Adipose tissue (tissue), 3 donors: ENCODE results near the gene IRS2. TPM values are rescaled to one million over a fixed set of nuclear protein-coding genes. Genes with fewer than 3 reads are reported as not detected.
"Not testable (repeated sequence)": the region's sequence is repeated elsewhere in the genome, so short reads cannot be mapped to it uniquely, and the experiment has no call there.

Experiments used
- H3K27ac ChIP-seq: one replicate; pipeline ENCODE4 v1.5.1; 2013; ENCODE audit warnings: low read depth, low read length
- WGBS, 3 donors: extraction: QIAGEN DNeasy Blood & Tissue Kit; methylation state at CpG; one replicate each; pipeline ENCODE4 v1.1.7; 2013; 5-methylcytosine and 5-hydroxymethylcytosine counted together
- polyA plus RNA-seq, 3 donors: library from polyadenylated mRNA; stranded (reverse); fragments of 200-250 nt; gene quantifications; one replicate each; pipeline ENCODE4 v1.2.3, GENCODE V29; 2013
- donor health status: healthy with polysubstance abuse.
- donor health status: Bipolar disorder and iron deficiency.
- donor health status: healthy.

Gene IRS2
- polyA plus RNA-seq, 3 donors, result 3.8 to 45.7 (median 8.2) TPM

DNA sequence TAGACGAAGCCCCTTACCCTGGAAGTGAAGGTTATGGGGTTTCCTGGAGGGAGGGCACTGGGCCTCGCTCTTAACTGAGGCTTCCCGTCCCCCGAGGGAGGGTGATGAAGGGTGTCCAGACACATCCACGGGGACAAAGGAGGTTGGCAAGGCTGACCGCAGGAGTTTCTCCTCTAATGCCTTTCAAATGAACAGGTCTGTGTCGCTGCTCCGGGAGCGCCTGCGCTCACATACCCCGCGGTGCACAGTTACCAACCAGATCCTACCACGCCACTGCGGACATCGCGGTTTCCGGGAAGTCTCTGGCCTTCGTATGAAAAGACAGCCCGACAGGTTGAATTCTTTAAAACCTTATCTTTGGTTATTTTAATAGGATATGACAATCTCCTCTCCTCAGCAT, 41.3 kb downstream of the IRS2 start:
- WGBS, 3 donors, result 89 to 90% (median 90%) methylated on average over 19 of the region's 19 CpGs
- no peak overlapping the region for H3K27ac ChIP-seq

- no peak overlapping the region for H3K27ac ChIP-seq
- WGBS, 3 donors, result 46 to 70% (median 50%) methylated on average over 23 of the region's 23 CpGs
Observed at GRCh38 chr13:109744512-109745051, 41.8 kb downstream of the IRS2 start.

- WGBS, 3 donors, result 36 to 53% (median 40%) methylated on average over 12 of the region's 12 CpGs
- no peak overlapping the region for H3K27ac ChIP-seq
Observed at GRCh38 chr13:109743706-109744453, 42.5 kb downstream of the IRS2 start.

GRCh38 chr13:109741966-109742365, 44.4 kb downstream of the IRS2 start:
- H3K27ac ChIP-seq, result no peak overlapping the region
- WGBS, 3 donors, result 67 to 83% (median 80%) methylated on average over 7 of the region's 7 CpGs

- 88 to 94% (median 94%) methylated on average over 10 of the region's 10 CpGs for WGBS, 3 donors
- H3K27ac ChIP-seq, result no peak overlapping the region
Observed at GRCh38 chr13:109740721-109741120, 45.7 kb downstream of the IRS2 start.

DNA sequence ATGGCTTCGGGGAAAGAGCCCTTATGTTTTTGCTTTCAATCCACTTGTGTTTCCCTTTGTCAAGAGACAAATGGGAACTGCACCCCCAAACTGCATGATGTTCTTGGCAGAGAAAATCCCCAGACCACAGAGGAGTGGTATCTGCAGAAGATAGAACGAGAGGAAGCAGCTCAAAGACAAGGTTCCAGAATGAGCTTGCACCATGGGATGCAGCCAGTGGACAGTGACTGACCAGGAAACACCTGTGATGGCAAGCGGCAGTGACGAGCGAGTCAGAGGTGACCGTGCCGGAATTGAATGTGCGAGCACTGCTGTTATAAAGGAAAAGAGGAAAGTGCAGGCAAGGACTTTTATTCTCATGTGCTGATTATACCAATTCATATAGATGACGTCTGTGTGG, 46.3 kb downstream of the IRS2 start:
- H3K27ac ChIP-seq, result no peak overlapping the region
- WGBS, 3 donors, result 33 to 61% (median 48%) methylated on average over 9 of the region's 9 CpGs

- 77 to 86% (median 81%) methylated on average over 14 of the region's 14 CpGs for WGBS, 3 donors
- H3K27ac ChIP-seq, result no peak overlapping the region
Observed at GRCh38 chr13:109738298-109738746, 48.1 kb downstream of the IRS2 start.

DNA sequence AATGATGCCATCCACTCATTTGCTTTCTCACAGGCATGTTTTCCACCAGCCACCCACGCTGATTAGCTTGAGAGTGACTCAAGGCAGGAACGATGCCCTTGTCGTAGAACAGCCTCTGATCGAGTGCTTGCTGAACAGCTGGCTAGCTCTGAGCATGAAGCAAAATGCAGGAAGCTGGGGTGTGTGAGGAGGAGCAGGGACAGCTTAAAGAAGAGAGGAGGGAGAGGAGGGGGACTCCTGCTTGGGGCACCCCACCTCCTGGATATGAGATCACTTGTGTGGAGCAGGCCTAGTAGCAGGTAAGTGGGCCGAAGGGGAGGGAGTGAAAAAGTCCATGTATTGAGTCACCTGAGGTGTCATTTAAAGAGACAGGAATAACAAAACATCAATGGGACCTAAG, 48.8 kb downstream of the IRS2 start:
- WGBS, 3 donors, result 60 to 73% (median 71%) methylated on average over 5 of the region's 5 CpGs
- no peak overlapping the region for H3K27ac ChIP-seq

DNA sequence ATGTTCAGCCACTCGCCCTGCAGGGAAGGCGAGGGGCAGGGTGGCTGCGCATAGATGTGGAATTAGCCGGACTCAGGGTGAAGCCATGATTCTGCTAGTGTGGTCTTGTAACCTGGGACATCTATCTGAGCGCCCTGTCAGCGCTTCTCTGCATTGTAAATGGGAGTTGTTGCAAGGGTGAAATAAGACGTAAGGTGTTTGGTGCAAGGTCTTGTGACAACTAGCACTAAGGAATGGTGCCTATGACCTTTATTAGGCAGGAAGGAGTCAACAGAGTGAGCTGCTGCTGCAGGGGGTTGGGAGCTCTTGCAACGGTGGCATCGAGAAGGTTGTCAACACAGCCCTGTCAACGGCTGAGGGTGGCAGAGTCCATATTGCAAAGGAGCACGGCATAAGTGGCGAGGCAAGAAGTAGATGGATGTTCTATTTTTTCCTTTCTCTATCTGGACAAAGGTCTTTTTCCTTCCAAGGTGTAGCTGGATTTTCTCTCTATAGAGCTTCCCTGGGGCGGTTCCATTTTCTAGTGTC, 49.3 kb downstream of the IRS2 start:
- WGBS, 3 donors, result 77 to 91% (median 89%) methylated on average over 13 of the region's 13 CpGs

DNA sequence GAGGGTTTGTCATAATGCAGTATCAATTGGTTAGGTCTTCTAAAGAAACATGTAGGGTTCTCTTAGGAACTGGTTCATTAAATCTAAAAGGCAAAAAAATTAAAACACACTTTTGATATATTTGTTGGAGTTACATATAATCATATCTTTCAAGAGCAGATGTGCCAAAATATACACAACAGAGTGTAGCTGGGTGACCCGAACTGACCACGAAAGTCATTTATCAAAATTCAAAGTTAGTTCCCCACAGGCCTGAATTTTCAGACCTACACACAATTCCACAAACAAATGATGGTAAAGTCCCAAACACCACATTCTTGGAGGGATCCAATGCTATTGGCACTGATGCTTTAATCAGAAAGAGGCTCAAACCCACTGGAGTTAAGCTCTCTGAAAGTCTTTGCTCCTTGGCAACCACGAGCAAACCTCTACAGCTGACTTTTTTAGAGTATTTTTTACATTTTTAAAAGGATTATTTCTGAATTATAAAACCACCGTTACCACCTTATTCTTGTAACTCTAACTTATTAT, 50.9 kb downstream of the IRS2 start:
- WGBS, 3 donors, result 62 to 72% (median 69%) methylated on average over 4 of the region's 4 CpGs
- H3K27ac ChIP-seq, result no peak overlapping the region

More for the DNA sequence above, 49.3 kb downstream of the IRS2 start:
- H3K27ac ChIP-seq, result no peak overlapping the region

- no peak overlapping the region for H3K27ac ChIP-seq
- WGBS, 3 donors, result 90 to 94% (median 90%) methylated on average over 21 of the region's 21 CpGs
Observed at GRCh38 chr13:109734002-109734785, 52.2 kb downstream of the IRS2 start.

- no peak overlapping the region for H3K27ac ChIP-seq
- WGBS, 3 donors, result 89 to 94% (median 91%) methylated on average over 20 to 29 of the region's 29 CpGs
Observed at GRCh38 chr13:109733550-109733949, 52.8 kb downstream of the IRS2 start.

- 96 to 98% (median 96%) methylated on average over 23 to 50 of the region's 50 CpGs for WGBS, 3 donors
Observed at GRCh38 chr13:109732470-109733170, 53.8 kb downstream of the IRS2 start.

DNA sequence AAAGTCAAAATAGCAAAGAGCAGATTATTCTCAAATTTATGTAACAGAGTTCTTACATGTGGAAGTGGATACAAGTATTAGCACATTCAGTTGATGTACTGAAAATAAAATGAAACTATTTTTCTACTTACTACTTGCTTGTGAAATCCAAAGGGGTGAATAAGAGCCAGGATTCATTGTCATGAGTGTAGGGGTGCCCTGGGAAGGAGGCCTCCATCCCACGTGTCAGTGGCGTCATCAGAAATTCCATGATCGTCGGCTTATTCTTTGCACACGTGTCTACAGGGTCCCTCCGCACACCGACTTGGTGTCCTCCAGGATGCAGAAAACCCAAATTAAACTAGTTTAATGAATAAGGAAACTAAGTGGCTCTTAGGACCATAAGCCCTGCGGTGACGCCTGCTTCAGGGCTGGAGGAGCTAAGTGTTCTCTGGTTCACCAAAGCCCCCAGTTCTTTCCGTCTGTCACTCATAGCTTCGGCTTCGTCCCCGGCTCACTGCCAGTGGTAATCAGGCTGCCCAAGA, 55.5 kb downstream of the IRS2 start:
- no peak overlapping the region for H3K27ac ChIP-seq
- WGBS, 3 donors, result 87 to 90% (median 87%) methylated on average over 13 of the region's 13 CpGs

More at GRCh38 chr13:109732470-109733170, 53.8 kb downstream of the IRS2 start:
- not testable (repeated sequence) for H3K27ac ChIP-seq

DNA sequence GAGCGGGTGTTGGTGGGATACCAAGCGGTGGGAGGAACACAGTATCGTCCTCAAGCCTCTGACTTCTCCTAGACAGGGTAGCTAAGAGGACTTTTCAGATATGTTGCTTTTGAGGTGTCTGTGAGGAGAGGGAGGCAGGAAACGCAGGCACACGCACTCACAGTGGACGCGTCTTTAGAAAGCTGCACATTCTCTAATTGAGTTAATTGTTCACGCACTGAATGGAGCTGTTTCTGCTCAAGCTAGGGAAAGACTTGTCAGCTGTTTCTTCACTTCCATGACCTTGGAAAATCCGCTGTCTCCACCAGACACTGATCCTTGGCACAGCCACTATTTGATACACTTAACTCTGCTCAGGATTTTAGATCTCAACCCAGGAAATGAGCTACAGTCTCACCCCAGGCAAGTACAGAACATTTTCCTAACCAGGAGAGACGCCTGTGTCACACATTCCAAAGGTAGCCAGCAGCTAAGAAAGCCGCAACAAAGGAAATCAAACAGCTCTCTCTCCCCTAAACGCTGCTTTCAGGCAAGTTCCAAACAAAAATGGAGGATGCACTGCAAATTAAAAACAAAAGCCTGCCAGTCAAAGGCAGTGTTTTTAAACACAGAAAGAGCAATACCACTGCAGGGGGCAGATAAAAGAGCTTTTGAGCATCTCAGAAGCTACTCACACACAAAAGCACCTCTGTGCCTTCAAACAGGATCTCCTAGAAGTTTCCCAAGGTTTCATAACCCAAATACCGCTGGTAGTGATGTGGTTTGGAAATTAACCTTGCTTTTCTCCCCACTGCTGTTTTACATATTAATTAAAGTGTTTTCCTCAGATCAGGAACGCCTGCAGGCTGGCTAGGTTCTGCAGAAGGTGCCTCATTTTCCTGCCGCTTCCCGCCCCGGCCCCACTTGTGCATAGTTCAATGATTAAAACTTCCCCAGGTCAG, 57.3 kb downstream of the IRS2 start:
- WGBS, 3 donors, result 33 to 63% (median 57%) methylated on average over 17 of the region's 17 CpGs
- no peak overlapping the region for H3K27ac ChIP-seq

DNA sequence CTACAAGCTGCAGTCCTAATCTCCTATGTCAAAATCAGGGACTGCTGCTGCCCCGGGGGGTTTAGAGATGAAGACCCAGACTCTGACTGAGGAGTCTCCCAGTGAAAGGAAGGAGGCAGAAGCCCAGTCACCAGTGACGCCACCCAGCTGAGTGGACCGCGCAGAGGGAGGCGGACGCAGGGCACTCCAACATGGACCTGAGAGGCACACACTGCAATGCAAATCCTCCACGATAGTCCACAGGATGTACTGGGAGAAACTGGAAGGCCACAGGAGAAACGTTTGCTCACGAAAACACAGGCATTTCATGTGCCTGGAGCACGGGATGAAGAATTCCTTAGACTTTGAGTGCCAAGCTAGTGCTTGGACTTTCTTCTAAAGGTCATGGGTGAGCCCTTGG, 58.3 kb downstream of the IRS2 start:
- 73 to 82% (median 79%) methylated on average over 10 of the region's 10 CpGs for WGBS, 3 donors
- no peak overlapping the region for H3K27ac ChIP-seq

- no peak overlapping the region for H3K27ac ChIP-seq
- 74 to 87% (median 86%) methylated on average over 5 of the region's 5 CpGs for WGBS, 3 donors
Observed at GRCh38 chr13:109727251-109727650, 59.1 kb downstream of the IRS2 start.
